Calu3 (cell line): ENCODE results near the gene ZFYVE27. TPM values are rescaled to one million over a fixed set of nuclear protein-coding genes. Genes with fewer than 3 reads are reported as not detected.

ENCODE experiments used
- BruUV-seq: library from RNA; stranded (reverse); fragments of 400-500 nt; replicated peaks from 2 replicates; lab custom pipeline; 2021; lab: Mats Ljungman, UMichigan
- CTCF ChIA-PET: fragments of 300-600 bp; sonication (Branson Sonifier 250); formaldehyde crosslinking; loops from one replicate; lab custom pipeline; 2022; ENCODE audit warnings: antibody characterized with exemption; lab: Charles Lee
- DNase-seq: peaks from one replicate; pipeline ENCODE4 v3.0.0; 2022
- H3K27ac Mint-ChIP-seq: one replicate; pipeline ENCODE4 v1.8.0; 2022; ENCODE audit warnings: mixed read lengths; ENCODE audit not compliant: unreplicated experiment
- H3K27me3 Mint-ChIP-seq: one replicate; pipeline ENCODE4 v1.8.0; 2022; ENCODE audit warnings: mixed read lengths; ENCODE audit not compliant: unreplicated experiment
- H3K36me3 Mint-ChIP-seq: one replicate; pipeline ENCODE4 v1.8.0; 2022; ENCODE audit warnings: mild to moderate bottlenecking, moderate library complexity, mixed read lengths; ENCODE audit not compliant: insufficient read depth, unreplicated experiment
- H3K4me1 Mint-ChIP-seq: one replicate; pipeline ENCODE4 v1.8.0; 2022; ENCODE audit warnings: mild to moderate bottlenecking, low read depth, mixed read lengths; ENCODE audit not compliant: unreplicated experiment
- H3K4me3 Mint-ChIP-seq: one replicate; pipeline ENCODE4 v1.8.0; 2022; ENCODE audit warnings: mild to moderate bottlenecking, low read depth, moderate library complexity, mixed read lengths; ENCODE audit not compliant: unreplicated experiment
- H3K9me3 Mint-ChIP-seq: one replicate; pipeline ENCODE4 v1.8.0; 2022; ENCODE audit warnings: low read depth, mixed read lengths; ENCODE audit not compliant: unreplicated experiment
- intact Hi-C: fragments of 100-400 bp; cut with micrococcal nuclease; formaldehyde crosslinking; loops from one replicate; pipeline ENCODE4 v1.10.0; 2022; ENCODE audit not compliant: unreplicated experiment
- total RNA-seq: library from RNA; stranded (reverse); gene quantifications from 2 replicates; pipeline ENCODE4 v1.2.3, GENCODE V29; 2022
- TF ChIP-seq, protein P1 (sequence below): fragments of 200-600 bp; IDR thresholded peaks from one replicate; pipeline ENCODE4 v1.8.0; 2022; ENCODE audit warnings: antibody characterized with exemption; ENCODE audit not compliant: unreplicated experiment

Gene ZFYVE27
- total RNA-seq, 1 experiment from 2014 or later, result 28.3 TPM

DNA sequence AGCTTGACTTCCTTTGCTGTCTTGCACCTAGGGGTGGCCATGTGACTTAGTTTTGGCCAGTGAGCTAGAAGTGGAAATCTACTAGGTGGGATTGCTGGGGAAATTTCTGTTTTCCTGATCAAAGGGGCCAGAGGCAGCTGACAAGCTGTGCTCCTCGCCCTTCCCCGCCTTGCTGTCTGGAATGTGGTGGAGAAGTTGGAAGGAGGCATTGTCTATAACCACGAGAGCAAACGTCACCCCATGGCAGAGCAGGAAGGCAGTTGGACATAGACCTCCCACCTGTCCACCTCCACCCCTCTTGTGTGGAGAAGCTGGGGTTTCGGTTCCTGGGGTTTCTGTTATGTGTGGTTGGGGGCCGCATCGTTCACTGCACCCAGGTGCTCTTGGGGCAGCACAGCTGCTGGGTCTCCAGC is 27.6 kb downstream of the ZFYVE27 start:
- TF ChIP-seq, protein P1, sequence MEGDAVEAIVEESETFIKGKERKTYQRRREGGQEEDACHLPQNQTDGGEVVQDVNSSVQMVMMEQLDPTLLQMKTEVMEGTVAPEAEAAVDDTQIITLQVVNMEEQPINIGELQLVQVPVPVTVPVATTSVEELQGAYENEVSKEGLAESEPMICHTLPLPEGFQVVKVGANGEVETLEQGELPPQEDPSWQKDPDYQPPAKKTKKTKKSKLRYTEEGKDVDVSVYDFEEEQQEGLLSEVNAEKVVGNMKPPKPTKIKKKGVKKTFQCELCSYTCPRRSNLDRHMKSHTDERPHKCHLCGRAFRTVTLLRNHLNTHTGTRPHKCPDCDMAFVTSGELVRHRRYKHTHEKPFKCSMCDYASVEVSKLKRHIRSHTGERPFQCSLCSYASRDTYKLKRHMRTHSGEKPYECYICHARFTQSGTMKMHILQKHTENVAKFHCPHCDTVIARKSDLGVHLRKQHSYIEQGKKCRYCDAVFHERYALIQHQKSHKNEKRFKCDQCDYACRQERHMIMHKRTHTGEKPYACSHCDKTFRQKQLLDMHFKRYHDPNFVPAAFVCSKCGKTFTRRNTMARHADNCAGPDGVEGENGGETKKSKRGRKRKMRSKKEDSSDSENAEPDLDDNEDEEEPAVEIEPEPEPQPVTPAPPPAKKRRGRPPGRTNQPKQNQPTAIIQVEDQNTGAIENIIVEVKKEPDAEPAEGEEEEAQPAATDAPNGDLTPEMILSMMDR, result no peak
- Mint-ChIP-seq H3K4me1 (no peaks in the 10 kb centered on the region), H3K4me3 (no peak overlapping the region), H3K27ac (no peak overlapping the region), H3K27me3 (peaks cover 19% of the 10 kb centered on the region), H3K36me3 (peaks cover 14% of the 10 kb centered on the region), H3K9me3 (no peaks in the 10 kb centered on the region)
- no TSS peak for BruUV-seq
- CTCF ChIA-PET, result no interaction called here
- intact Hi-C loops, result no loop called here
- DNase-seq, result no peak

DNA sequence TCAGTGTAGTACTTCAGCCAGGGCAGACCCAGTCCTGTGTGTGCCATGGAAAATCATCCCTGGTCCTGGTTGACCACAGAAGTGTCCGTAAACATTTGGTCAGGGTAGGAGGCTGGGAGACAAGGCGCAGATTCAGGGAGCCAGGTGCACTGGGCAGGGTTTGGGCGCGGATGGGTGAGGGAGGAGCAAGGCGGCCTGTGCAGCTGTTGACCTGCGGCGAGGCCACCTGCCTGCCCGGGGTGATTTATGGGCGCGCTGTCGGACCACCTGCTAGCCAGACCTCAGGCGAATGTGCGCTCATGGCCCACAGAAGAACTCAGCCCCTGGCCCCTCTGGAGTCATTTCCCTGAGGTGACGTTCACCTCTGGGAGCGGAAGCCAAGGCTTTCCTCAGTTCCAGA is 28.3 kb downstream of the ZFYVE27 start:
- H3K9me3 Mint-ChIP-seq, result no peaks in the 10 kb centered on the region
- BruUV-seq, result no TSS peak
- TF ChIP-seq, protein P1, result no peak
- H3K27me3 Mint-ChIP-seq, result peaks cover 26% of the 10 kb centered on the region
- DNase-seq, result no peak
- H3K4me3 Mint-ChIP-seq, result no peak overlapping the region
- CTCF ChIA-PET, result no interaction called here
- intact Hi-C loops, result no loop called here
- peaks cover 12% of the 10 kb centered on the region for H3K36me3 Mint-ChIP-seq
- no peaks in the 10 kb centered on the region for H3K4me1 Mint-ChIP-seq
- no peak overlapping the region for H3K27ac Mint-ChIP-seq

DNA sequence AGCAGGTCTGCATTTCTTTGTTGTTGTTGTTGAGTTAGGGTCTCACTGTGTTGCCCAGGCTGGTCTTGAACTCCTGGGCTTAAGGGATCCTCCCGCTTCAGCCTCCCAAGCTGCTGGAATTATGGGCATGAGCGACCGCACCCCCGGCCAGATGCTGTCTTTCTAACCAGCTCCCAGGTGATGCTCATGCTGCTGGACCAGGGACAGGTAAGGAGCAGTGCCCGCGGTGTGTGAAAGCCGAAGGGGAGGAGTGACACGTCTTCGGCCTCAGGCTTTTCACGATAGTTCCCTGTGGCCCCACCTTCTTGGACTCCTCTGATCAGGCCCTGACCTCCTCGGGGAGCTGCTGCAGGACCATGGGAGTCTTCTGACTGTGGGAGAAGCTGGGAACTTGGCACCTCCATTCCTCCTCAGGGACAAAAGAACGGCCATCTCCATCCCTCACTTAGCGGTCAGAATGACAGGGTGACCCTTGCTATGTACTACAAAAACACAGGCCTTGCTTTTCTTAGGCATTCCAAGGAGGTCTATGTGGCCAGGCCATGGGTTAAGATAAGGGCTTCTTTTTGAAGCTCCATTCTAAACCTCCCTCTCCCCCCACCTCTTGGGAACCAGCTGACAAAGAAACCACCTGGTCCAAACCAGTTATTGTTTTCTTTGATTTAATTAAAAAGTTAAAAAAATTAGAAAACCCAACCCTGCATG is 29.3 kb downstream of the ZFYVE27 start:
- TF ChIP-seq, protein P1, result no peak
- H3K4me1 Mint-ChIP-seq, result no peaks in the 10 kb centered on the region
- H3K36me3 Mint-ChIP-seq, result peaks cover 15% of the 10 kb centered on the region
- H3K27me3 Mint-ChIP-seq, result peaks cover 36% of the 10 kb centered on the region
- no TSS peak for BruUV-seq
- H3K4me3 Mint-ChIP-seq, result no peak overlapping the region
- H3K9me3 Mint-ChIP-seq, result no peaks in the 10 kb centered on the region
- CTCF ChIA-PET, result no interaction called here
- intact Hi-C loops, result no loop called here
- no peak overlapping the region for H3K27ac Mint-ChIP-seq
- no peak for DNase-seq

DNA sequence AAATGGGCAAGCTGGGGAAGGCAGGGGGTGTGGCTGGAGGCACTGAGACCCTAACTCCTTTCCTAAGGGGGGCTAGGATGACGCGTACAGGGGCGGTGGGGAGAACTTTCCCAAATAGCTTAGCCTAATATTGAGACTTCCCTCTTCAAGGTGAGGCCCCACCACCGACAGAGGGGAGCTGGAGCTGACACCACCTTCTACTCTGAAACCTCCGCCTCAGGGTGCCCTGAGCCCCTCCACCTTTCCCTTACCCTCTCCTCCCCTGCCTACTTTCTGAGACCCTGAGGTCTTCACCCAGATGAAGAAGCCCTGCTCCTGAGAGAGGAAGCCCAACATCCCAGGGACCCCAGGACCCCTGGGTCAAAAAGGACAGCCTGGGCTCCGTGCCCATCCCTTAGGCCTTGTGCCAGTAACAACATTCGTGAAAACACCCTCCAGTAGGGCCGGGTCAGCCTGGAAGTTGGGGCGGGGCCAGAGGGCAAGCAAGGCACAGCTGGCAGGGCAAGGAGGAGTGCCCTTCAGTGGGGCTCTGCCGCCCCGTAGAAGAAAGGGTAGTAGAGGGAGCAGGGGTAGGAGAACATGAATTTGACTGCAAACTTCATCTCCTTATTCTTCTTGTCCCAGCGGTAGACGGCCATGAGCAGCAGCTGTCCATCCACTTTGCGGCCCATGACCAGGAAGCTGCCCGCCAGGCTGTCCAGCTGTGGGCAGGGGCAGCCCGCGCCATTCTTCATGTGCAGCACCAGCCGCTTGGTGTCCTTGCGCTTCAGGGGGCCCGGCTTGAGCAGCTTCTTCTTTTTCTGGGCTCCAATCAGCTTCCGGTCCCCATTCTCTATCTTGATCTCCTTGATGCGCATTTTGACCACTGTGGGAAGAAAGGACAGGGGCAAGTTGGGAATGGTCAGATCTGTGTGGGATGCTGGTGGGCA is 30.3 kb downstream of the ZFYVE27 start:
- CTCF ChIA-PET, result no interaction called here
- intact Hi-C loops, result no loop called here
- no peaks in the 10 kb centered on the region for H3K9me3 Mint-ChIP-seq
- DNase-seq, result no peak
- H3K4me3 Mint-ChIP-seq, result no peak overlapping the region
- H3K27me3 Mint-ChIP-seq, result peaks cover 46% of the 10 kb centered on the region
- H3K4me1 Mint-ChIP-seq, result peaks cover 6% of the 10 kb centered on the region
- BruUV-seq, result no TSS peak
- TF ChIP-seq, protein P1, result no peak
- H3K27ac Mint-ChIP-seq, result no peak overlapping the region
- H3K36me3 Mint-ChIP-seq, result peaks cover 16% of the 10 kb centered on the region
